ENCODE measurements around the gene MAFG. TPM values are rescaled to one million over a fixed set of nuclear protein-coding genes. Genes with fewer than 3 reads are reported as not detected.

Gene MAFG
- total RNA-seq, 4 donors from 2014 or later = 10.0 to 26.6 (median 23.5) TPM

DNA sequence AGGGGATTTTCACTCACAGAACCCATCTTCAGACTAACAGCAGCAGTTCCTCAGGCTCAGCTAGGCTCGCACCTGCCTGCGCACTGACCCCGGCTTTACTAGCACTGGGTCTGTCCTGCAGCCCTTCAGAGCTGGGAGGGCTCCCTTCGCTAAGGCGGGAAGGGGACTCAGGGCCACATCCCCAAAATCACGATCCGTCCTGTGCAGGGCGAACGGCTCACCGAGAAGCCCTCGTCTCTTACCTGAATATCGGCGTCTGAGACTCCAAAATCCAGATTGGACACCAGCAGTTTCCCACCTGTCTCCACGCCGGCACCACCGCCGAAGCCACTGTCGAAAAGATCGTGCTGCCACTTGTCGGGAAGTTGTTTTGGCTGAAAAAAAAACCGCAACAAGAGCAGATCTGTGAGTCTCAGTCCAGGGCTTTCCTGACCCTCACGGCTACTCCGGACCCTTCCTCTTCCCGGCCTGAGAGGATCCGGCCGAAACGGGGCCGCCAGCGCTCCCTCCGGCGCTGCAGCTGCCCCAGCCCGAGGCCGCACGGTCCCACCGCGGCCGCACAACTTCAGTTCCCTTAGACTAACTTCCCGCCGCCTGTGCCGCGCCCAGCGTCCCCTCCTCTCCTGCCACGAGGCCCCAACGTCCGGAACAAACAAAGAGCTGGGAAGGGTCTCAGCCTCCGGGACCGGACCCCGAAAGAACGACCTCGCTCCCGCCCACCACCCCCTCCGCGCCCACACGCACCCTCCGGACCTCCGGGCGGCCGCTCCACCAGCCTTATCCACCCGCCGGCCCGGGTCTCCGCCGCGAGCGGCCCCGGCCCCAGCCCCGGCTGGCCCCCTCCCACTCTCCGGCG is 36.9 kb downstream of the MAFG start:
- intact Hi-C loops (cut with DNase I) = no loop called here
- peak overlapping the region; percentile 64 to 99 (median 78) for H3K4me3 ChIP-seq
- H3K36me3 ChIP-seq = peaks cover 33 to 68% (median 43%) of the 10 kb centered on the region in 3 donors
- H3K9me3 ChIP-seq = no peaks in the 10 kb centered on the region
- TF ChIP-seq, protein P1, sequence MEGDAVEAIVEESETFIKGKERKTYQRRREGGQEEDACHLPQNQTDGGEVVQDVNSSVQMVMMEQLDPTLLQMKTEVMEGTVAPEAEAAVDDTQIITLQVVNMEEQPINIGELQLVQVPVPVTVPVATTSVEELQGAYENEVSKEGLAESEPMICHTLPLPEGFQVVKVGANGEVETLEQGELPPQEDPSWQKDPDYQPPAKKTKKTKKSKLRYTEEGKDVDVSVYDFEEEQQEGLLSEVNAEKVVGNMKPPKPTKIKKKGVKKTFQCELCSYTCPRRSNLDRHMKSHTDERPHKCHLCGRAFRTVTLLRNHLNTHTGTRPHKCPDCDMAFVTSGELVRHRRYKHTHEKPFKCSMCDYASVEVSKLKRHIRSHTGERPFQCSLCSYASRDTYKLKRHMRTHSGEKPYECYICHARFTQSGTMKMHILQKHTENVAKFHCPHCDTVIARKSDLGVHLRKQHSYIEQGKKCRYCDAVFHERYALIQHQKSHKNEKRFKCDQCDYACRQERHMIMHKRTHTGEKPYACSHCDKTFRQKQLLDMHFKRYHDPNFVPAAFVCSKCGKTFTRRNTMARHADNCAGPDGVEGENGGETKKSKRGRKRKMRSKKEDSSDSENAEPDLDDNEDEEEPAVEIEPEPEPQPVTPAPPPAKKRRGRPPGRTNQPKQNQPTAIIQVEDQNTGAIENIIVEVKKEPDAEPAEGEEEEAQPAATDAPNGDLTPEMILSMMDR (IDR thresholded peaks at IDR 0.05) = no peak
- no peak for TF ChIP-seq POLR2A (IDR thresholded peaks at IDR 0.05)
- DNase-seq = no peak
- peaks cover 22 to 52% (median 26%) of the 10 kb centered on the region in 3 donors for H3K4me1 ChIP-seq
- peak overlapping the region; percentile 87 to 98 (median 94) for H3K27ac ChIP-seq
- H3K27me3 ChIP-seq = no peaks in the 10 kb centered on the region
- WGBS, 2 donors = 15 to 56% methylated on average over 5 to 21 of the region's 69 CpGs

DNA sequence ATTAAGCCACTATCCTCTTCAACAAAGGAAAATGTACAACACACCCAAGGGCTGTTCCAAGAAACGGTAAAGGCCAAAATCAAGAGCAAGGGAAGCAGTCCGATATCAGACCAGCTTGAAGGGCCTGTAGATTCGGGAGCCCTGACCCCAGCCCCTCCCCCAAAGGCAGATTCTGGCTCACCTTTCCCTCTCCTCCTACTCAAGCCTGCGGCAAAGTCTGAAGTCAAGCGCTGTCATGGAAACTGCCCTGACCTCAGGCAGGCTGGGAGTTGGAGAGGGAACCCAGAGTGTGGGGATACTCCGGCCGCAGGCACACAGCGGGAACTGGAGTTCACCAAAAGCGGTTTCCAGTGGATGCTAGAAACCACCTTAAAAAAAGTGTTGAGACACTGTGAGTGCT is 37.9 kb downstream of the MAFG start:
- DNase-seq = no peak
- Histone ChIP-seq H3K4me3 (peak overlapping the region in 1 of 4 donors; percentile 64), H3K36me3 (peaks cover 36 to 68% (median 37%) of the 10 kb centered on the region in 3 donors), H3K9me3 (no peaks in the 10 kb centered on the region), H3K4me1 (peaks cover 26 to 63% (median 31%) of the 10 kb centered on the region in 3 donors), H3K27me3 (no peaks in the 10 kb centered on the region), H3K27ac (peak overlapping the region in 1 of 4 donors; percentile 87)
- no peak for TF ChIP-seq POLR2A (IDR thresholded peaks at IDR 0.05)
- TF ChIP-seq, protein P1 (IDR thresholded peaks at IDR 0.05) = no peak
- intact Hi-C loops (cut with DNase I) = no loop called here
- 80 to 100% methylated on average over 4 to 8 of the region's 9 CpGs for WGBS, 2 donors

DNA sequence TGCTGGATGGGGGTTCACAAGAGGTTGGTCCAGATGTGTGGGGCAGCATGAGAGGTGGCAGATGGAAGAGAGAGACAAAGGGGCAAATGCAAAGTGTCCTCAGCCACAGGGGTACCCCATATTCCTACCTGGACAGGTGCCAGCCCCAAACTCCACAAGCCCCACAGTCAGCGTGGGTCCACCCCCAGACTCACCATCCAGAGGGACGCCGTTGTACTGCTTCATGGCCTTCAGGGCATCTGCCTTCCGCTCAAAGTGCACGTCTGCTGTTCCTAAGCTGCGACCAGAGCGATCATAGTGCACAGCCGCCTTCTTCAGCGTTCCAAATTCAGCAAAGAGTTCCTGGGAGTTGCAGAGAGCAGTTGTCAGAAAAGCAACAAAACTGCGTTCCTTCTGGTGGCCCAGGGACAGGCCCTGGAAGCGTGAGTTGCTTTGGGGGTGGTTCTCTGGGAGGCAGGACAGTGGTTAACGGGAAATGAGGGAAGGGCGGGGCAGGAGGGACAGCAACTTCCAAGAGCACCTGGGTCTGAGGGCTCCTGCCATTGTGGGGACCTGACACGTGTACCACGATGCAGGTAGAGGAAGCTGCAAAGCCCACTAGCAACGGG is 38.4 kb downstream of the MAFG start:
- DNase-seq = no peak
- Histone ChIP-seq H3K36me3 (peaks cover 36 to 68% (median 38%) of the 10 kb centered on the region in 3 donors), H3K27me3 (no peaks in the 10 kb centered on the region), H3K4me1 (peaks cover 26 to 66% (median 31%) of the 10 kb centered on the region in 3 donors), H3K9me3 (no peaks in the 10 kb centered on the region), H3K4me3 (no peak overlapping the region), H3K27ac (peak overlapping the region in 1 of 4 donors; percentile 87)
- TF ChIP-seq, protein P1 (IDR thresholded peaks at IDR 0.05) = no peak
- TF ChIP-seq POLR2A (IDR thresholded peaks at IDR 0.05) = no peak
- 85 to 89% methylated on average over 11 to 14 of the region's 16 CpGs for WGBS, 2 donors
- intact Hi-C loops (cut with DNase I) = no loop called here

- Histone ChIP-seq H3K27ac (no peak overlapping the region), H3K4me1 (peaks cover 26 to 65% (median 31%) of the 10 kb centered on the region in 3 donors), H3K27me3 (no peaks in the 10 kb centered on the region), H3K9me3 (no peaks in the 10 kb centered on the region), H3K36me3 (peaks cover 36 to 71% (median 38%) of the 10 kb centered on the region in 3 donors), H3K4me3 (no peak overlapping the region)
- intact Hi-C loops (cut with DNase I) = no loop called here
- no peak for TF ChIP-seq POLR2A (IDR thresholded peaks at IDR 0.05)
- TF ChIP-seq, protein P1 (IDR thresholded peaks at IDR 0.05) = no peak
- DNase-seq = no peak
- 90 to 93% methylated on average over 18 to 32 of the region's 44 CpGs for WGBS, 2 donors
These were observed 39.2 kb downstream of the MAFG start for GRCh38 chr17:81888105-81888987.
